ENCODE results near the gene ZNF648. TPM values are rescaled to one million over a fixed set of nuclear protein-coding genes. Genes with fewer than 3 reads are reported as not detected.

The ZNF648 gene
- total RNA-seq, 1 donor from 2014 or later = 0.81 TPM

DNA sequence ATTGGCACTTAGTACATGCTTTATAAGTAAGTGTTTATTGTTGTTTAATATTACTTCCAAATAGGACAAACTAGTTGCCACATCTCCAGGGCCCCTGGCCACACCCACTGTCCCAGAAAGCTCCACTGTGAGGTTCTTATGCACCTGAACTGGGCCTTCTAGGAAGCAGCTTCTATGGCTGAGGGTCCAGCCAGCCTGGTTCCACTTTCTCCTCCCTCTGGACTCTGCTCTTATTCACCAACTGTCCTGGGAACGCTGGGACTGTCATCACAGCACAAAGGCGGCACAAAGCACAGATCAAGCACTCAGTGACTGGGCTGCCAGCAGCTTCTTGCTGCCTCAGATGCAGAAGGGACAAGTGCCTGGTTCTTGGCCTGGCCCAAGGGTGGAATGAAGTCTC is 29.6 kb upstream of the ZNF648 start:
- Mint-ChIP-seq H3K4me1 (ENCODE audit: low read depth) (peaks cover 7% of the 10 kb centered on the region), H3K4me3 (ENCODE audit: low read depth) (no peak overlapping the region), H3K27me3 (peaks cover 3% of the 10 kb centered on the region), H3K9me3 (ENCODE audit: low read depth) (no peaks in the 10 kb centered on the region), H3K27ac (no peak overlapping the region), H3K36me3 (ENCODE audit: insufficient read depth) (no peaks in the 10 kb centered on the region)
- TF ChIP-seq, protein P1, sequence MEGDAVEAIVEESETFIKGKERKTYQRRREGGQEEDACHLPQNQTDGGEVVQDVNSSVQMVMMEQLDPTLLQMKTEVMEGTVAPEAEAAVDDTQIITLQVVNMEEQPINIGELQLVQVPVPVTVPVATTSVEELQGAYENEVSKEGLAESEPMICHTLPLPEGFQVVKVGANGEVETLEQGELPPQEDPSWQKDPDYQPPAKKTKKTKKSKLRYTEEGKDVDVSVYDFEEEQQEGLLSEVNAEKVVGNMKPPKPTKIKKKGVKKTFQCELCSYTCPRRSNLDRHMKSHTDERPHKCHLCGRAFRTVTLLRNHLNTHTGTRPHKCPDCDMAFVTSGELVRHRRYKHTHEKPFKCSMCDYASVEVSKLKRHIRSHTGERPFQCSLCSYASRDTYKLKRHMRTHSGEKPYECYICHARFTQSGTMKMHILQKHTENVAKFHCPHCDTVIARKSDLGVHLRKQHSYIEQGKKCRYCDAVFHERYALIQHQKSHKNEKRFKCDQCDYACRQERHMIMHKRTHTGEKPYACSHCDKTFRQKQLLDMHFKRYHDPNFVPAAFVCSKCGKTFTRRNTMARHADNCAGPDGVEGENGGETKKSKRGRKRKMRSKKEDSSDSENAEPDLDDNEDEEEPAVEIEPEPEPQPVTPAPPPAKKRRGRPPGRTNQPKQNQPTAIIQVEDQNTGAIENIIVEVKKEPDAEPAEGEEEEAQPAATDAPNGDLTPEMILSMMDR (IDR thresholded peaks at IDR 0.05; ENCODE audit: unreplicated experiment) = no peak
- DNase-seq (ENCODE audit: low spot score, unreplicated experiment) = no peak

DNA sequence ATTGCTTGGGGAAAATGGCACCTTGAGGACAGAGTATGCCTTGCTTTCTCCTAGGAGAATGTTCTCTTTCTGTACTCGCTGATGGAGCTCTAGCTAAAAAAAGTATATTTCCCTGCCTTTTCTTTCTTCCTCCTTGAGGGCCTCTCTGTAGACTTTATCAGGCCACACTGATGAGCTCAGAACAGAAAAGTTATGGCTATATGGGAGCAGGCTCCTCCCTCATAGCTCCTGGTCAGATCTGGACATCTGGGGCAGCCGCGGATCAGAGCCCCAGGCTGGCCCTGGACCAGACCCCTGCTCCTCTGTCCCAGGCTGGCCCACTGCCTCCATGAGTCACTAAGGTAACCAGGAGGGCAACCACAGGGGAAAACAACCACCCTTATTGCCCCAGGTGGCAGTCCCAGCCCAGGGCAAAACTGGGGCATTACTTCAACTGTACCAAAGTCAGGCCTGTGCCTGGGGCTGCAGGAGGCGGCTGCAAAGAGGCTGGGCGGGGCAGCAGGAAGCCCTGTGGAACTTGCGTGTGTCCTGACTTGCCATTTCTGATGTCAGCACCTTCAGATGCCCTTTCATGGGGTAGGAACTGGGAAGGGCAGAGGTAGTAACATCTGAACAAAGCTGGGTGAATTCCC is 26.3 kb upstream of the ZNF648 start:
- TF ChIP-seq, protein P1 (IDR thresholded peaks at IDR 0.05; ENCODE audit: unreplicated experiment) = no peak
- no peak overlapping the region for H3K27ac Mint-ChIP-seq
- no peak overlapping the region for H3K4me3 Mint-ChIP-seq (ENCODE audit: low read depth)
- peaks cover 7% of the 10 kb centered on the region for H3K4me1 Mint-ChIP-seq (ENCODE audit: low read depth)
- no peaks in the 10 kb centered on the region for H3K9me3 Mint-ChIP-seq (ENCODE audit: low read depth)
- H3K36me3 Mint-ChIP-seq (ENCODE audit: insufficient read depth) = no peaks in the 10 kb centered on the region
- DNase-seq (ENCODE audit: low spot score, unreplicated experiment) = no peak
- peaks cover 3% of the 10 kb centered on the region for H3K27me3 Mint-ChIP-seq

DNA sequence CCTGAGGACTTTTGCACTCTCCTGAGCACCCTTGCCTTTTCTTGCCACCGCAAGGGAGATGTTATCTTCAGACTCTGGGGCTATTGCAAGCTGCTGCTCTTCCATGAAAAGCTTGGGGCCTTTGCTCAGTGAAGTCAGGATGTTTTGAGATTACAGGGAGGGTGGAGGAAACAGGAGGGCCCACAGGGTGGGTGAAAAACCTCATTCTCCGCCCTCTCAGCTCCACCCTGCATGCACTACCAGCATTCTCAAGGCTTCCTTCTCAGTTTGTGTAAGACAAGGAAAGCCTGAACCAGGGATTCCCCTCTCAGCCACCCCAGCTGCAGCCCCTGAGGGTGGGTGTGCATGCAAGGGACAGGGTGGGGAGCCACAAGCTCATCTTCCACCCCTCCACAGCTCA is 25.8 kb upstream of the ZNF648 start:
- no peaks in the 10 kb centered on the region for H3K9me3 Mint-ChIP-seq (ENCODE audit: low read depth)
- TF ChIP-seq, protein P1 (IDR thresholded peaks at IDR 0.05; ENCODE audit: unreplicated experiment) = no peak
- no peak for DNase-seq (ENCODE audit: low spot score, unreplicated experiment)
- H3K4me3 Mint-ChIP-seq (ENCODE audit: low read depth) = no peak overlapping the region
- no peak overlapping the region for H3K27ac Mint-ChIP-seq
- H3K36me3 Mint-ChIP-seq (ENCODE audit: insufficient read depth) = no peaks in the 10 kb centered on the region
- H3K4me1 Mint-ChIP-seq (ENCODE audit: low read depth) = peaks cover 4% of the 10 kb centered on the region
- H3K27me3 Mint-ChIP-seq = peaks cover 3% of the 10 kb centered on the region

DNA sequence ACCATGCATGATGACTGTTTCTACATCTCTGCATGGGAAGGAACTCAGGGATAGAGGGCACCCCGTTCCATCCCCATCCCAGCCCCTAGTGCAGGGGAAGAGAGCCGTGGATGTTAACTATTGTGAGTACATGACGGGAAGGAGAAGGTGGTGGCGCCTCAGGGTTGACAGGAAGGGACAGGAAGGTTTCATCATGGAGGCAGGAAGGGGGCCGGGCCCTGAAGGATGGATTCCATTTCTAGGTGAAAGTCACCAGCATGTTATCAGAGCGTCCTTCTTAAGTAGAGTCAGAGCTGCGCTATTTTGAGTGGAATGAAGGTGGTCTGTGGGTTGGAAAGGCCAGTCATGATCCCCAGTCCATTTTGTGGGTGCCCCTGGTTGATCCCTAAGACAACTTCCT is 25.1 kb upstream of the ZNF648 start:
- Mint-ChIP-seq H3K27me3 (peaks cover 3% of the 10 kb centered on the region), H3K4me1 (ENCODE audit: low read depth) (peaks cover 2% of the 10 kb centered on the region), H3K27ac (no peak overlapping the region), H3K4me3 (ENCODE audit: low read depth) (no peak overlapping the region), H3K9me3 (ENCODE audit: low read depth) (no peaks in the 10 kb centered on the region), H3K36me3 (ENCODE audit: insufficient read depth) (no peaks in the 10 kb centered on the region)
- no peak for DNase-seq (ENCODE audit: low spot score, unreplicated experiment)
- TF ChIP-seq, protein P1 (IDR thresholded peaks at IDR 0.05; ENCODE audit: unreplicated experiment) = no peak

DNA sequence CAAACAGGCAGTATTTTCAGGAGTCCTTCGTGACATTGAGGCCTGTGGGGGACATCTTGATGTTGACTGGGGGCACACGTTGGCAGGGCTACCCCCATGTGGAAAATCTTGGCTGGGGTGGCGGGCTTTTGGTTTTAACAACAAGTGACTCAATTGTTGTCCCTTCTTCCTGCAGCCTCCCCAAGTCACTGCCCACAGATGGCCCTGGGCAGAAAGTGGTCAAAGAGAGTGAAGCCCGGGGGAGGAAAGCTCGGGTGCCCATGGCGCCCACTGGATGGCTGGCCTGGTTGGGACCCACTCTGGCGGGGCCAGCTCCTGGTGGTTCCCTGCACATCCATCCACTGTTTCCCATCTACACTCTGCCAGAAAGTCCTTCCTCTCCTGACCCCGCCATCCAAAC is 24.6 kb upstream of the ZNF648 start:
- Mint-ChIP-seq H3K27me3 (peaks cover 3% of the 10 kb centered on the region), H3K4me1 (ENCODE audit: low read depth) (peaks cover 2% of the 10 kb centered on the region), H3K36me3 (ENCODE audit: insufficient read depth) (no peaks in the 10 kb centered on the region), H3K9me3 (ENCODE audit: low read depth) (no peaks in the 10 kb centered on the region), H3K27ac (no peak overlapping the region), H3K4me3 (ENCODE audit: low read depth) (no peak overlapping the region)
- TF ChIP-seq, protein P1 (IDR thresholded peaks at IDR 0.05; ENCODE audit: unreplicated experiment) = no peak
- DNase-seq (ENCODE audit: low spot score, unreplicated experiment) = no peak

Data from progenitor cell of endocrine pancreas (in vitro differentiated cells).